Stimulated activated CD8-positive, alpha-beta memory T cell treated with anti-CD3 and anti-CD28 coated beads, Interleukin-7, amount 100 ng/mL, for 4 hours (primary cell): ENCODE measurements around the gene COQ9.
"Not testable (repeated sequence)": the region's sequence is repeated elsewhere in the genome, so short reads cannot be mapped to it uniquely, and the experiment has no call there.

Experiments
- DNase-seq, 2 donors: peaks; one replicate each; pipeline ENCODE4 v3.0.0-alpha.2; 2020; ENCODE audit warnings: low read depth in 2 of 2

COQ9 gene

DNA sequence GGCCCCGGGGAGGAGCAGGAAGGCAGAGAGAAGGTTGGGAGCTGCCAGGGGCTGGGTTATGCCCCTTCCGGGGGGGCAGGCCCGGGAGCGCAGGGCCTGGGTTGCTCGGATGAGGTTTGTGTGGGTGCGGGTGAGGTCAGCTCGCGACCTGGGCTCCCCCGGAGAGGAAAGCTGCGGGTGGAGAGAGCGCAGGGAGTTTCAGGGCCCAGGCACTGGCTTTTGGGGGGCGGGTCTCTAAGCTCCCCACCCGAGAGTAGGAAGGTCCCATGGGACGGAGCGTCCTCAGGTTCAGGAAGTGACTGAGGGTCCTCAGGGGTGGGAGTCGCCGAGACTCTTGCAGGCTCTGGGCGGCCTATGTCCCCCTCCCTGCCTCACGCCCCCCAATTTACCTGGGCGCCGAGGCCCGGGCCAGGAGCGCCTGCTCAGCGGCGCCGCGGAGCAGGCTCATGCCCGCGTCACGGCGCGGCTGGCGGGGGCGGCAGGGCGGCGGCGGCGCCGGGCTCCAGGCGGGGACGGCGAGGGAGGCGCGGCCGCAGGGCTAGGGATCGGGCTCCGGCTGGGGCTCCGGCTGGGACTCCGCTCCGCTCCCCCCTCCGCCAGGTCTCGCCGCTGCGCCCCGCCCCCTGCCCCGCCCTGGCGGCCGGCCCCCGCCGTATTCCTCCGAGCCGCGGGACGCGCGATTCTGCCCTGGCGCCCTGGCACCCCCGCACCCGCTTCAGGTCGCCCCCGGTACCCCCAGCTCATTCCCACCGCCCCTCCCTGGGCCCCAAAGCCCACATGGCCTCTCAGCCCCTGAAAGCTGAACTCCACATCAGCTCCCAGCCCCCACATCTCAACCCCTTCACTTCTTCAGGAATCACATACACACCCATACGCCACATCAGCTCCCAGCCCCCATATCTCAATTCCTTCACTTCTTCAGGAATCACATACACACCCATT is 38.9 kb downstream of the COQ9 start, which contains the start of gene DOK4:
Gene DOK4, minus strand, starts transcription at position 578 of the 942 bp plus-strand sequence. CDS start 6,986 bp downstream, outside the sequence.
- DNase-seq, result peak; percentile 38 to 75

DNA sequence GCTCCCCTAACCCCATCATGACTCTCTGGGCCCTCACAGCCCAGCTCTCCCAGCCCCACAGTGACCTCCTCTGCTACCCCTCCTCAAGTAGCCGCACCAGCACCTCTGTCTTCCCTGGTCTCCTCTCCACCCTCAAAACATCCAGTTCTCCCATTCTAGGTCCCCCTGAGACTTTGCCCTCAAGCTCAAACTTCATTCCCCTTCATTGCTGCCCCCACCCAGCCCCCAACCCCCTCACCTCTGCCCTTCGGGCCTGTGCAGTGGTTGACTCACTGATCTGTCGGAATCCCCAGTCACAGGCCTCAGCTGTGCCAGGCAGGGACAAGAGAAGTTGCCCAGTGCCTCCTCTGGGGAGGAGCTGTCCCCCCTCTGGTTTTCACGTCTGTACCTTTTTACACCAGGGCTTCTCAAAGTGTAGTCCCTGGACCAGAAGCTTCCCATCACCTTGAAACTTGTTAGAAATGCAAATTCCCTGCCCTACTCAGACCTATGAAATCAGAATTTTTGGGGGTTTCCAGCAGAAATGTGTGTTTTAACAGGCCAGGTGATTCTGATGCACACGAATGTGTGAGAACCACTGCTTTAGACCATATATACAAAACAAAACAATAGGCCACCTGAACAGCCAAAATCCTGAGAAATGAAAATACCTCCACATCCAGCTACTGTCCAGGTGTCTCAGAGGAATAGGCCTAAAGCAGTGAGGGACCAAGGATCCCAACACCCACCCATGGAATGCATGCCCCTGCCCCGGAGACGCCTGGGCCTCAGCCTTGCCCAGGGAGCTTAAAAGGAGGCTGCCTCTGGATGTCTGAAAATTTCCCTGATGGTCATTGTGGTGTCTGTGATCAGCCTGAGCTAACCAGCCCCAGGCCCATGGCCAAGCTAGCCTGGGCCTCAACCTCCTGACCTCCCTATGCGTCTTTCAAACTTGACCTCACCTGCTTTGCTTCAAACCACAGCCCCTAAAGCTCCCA is 39.9 kb downstream of the COQ9 start:
- DNase-seq, result no peak

DNA sequence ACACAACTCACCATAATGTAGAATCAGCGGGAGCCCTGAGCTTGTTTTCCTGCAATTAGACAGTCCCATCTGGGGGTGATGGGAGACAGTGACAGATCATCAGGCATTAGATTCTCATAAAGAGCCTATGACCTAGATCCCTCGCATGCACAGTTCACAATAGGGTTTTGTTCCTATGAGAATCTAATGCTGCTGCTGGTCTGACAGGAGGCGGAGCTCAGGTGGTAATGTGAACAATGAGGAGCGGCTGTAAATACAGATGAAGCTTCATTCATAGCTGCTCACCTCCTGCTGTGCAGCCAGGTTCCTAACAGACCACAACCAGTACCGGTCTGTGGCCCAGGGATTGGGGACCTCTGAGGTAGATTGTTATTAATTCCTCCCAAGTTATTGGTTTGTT is 42.0 kb downstream of the COQ9 start:
- no peak for DNase-seq

DNA sequence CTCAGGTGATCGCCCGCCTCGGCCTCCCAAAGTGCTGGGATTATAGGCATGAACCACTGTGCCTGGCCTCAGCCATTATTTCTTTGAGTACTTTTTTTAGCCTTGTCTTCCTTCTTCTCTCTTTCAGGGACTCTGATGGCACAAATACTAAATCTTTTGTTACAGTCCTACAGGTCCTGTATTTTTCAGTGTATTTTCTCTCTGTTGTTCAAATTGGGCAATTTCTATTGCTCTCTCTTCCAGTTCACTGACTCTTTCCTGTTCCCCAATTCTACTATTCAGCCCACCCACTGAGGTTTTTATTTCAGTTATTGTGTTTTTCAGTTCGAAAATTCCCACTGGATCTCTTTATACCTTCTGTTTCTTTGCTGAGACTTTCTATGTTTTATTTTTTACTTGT is 46.5 kb downstream of the COQ9 start:
- DNase-seq, result no peak

DNA sequence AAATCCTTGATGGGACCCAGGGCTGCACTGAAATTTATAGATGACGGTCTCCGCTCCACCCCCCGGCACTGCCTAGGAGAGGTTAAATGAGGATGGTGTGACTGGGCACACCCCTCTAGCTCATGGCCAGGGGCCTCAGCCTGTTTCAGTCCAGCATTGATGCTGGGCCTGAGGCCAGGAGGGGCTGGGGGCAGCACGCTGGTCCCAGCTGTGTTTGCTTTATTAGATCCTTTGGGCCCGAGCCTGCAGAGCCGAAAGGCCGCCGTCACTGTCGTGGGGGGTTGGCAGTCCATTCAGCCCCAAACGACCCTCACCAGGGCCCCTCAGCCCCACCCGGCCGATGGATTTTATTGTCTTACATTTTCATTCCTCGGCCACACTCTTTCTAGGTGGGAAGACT is 49.8 kb downstream of the COQ9 start:
- DNase-seq, result no peak

DNA sequence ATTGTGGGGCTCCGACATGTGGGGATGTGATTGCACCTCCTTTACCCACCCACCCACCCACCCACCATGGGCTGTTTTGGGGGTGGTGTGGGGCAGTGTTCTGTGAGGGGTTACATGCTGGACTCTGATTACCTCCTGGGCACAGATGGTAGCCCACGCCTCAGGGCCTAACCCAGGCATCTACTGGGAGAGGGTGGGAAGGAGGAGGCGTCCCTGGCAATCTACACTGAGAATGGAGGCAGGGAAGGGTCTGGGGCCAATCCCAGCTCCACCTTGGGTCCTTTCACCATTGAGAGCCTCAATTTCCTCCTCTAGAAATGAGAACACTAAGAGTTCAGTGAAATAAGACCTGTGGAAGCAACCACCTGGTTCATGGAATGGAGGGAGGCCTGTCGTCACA is 50.8 kb downstream of the COQ9 start:
- DNase-seq, result no peak

DNA sequence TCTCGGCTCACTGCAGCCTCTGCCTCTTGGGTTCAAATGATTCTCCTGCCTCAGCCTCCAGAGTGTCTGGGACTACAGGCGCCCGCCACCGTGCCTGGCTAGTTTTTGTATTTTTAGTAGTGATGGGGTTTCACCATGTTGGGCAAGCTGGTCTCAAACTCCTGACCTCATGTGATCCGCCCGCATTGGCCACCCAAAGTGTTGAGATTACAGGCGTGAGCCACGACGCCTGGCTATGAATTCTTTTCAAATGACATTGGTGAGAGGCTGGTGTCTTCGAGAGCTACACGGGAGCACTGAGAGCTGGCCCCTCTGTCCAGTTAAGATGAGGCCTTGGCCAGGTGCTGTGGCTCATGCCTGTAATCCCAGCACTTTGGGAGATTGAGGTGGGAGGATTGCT is 52.7 kb downstream of the COQ9 start:
- DNase-seq, result not testable (repeated sequence)

DNA sequence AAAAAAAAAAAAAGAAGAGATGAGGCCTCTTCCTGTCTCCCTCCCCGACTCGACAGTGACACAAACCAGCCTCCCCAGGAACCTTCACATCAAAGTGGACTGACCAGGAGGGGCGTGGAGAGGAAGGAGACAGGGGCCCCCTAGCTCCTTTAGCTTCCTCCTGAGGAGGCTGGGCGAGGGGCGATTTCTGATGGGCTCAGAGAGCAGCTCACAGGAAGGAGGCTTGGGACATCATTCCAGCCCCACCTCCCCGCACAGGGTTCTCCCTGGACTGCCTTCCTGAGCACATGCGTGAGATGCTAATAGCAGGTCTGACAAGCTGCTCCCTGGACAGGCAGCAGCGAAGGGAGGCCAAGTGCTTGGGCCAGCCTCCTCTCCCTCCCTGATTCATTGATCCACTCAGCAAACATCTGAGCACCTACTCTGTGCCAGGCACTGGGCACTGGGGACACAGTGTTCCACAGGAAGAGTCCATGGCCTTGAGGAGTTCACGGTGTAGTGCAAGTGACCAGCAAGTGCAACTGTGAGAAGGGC is 53.4 kb downstream of the COQ9 start:
- DNase-seq, result no peak

DNA sequence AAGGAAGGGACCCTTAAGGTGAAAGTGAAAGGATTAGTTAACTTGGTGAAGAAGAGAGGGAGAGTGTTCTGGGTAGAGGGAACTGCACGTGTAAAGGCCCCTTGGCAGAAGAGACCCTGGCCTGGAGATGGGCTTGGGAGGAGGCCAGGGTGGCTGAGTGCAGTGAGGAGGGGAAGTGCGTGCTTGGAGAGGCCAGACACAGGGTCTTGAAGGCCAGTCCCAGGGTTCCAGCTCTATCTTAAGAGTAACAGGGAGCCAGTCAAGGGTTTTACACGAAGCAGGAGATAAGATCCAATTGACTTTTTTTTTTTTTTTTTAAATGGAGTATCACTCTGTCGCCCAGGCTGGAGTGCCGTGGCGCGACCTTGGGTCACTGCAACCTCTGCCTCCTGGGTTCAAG is 54.2 kb downstream of the COQ9 start:
- no peak for DNase-seq

DNA sequence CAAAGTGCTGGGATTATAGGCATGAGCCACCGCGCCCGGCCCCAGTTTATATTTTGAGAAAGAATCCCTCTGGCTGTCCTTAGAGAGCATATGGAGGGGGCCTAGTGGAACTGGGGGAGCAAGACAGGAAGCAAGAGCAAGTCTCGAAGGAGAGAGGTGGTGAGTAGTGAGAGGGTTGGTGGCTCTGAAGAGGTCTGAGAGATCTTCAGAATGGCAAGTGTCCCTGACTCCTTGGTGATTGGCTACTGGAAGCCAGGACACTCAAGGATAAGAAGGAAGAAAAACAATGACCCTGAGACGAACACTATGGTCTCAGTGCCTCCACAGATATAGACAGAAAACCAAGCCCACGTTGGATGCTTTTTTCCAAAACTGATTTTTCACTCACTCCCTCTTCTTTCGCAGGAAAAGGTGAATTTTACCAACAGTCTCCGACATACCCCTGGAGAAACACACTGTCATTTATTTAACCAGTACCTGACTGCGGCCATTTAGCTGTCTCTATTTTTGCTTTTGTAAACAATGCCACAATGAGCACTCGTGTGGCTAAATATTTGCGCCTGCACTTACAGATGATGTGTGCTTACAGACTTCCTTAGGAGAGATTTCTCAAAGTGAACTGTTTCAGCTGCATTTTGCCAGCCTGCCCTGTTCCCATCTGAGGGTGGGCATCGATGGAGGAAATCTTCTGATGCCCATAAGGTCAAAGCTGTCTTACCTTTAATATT is 54.9 kb downstream of the COQ9 start:
- DNase-seq, result no peak

DNA sequence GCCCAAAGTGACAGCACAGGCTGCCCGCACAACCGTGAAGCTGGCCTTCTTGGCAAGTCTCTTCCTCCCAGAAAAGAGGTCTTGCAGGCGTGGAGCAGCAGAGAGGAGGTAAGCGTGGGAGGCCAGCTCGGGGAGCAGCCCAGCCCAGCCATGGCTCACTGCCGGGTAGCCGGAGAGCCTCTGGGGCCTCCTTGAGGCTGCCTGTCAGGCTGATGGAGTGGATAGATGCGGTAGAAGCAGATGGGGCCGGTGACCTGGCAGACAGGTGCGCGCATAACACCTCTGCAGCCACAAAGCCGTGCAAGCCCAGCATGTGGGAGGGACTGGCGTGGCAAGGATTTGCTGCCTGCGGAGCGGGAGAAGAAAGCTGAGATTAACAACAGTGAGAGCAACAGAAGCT is 56.1 kb downstream of the COQ9 start:
- DNase-seq, result no peak

DNA sequence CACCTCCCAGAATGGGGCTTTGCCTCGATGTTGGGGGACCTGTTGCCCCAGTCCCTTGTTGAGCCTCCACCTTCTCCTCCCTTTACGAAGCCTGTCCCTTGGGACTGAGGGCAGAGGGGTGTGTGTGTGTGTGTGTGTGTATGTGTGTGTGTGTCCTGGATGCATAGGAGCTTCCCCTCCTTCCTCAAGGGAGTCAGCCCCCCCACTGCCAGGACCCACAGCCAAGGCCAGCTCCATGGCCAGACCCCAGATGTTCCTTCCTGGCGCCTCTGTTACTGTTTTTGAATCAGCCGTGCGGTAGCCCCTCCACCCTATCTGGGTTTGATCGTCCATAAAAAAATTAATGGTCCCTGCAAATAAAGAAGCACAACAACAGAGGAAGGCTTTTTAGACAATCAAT is 56.7 kb downstream of the COQ9 start:
- DNase-seq, result no peak

DNA sequence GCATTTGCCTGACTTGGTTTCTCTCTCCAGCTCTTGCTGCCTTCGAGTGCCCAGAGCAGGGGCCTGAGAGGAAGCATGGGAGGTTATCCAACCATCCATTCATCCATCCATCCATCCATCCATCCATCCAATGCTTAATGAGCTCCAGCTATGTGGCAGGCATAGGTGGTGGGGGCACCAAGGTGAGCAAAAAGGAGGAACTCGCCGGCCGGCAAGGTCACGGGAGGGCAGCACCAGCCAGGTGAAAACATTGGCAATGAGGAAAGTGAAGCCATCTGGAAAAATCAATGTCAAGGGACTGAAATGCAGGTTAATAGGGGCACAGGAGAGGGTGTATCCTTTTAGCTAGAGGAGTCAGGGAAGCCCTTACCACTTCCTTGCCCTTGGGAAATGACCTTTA is 57.2 kb downstream of the COQ9 start:
- no peak for DNase-seq

DNA sequence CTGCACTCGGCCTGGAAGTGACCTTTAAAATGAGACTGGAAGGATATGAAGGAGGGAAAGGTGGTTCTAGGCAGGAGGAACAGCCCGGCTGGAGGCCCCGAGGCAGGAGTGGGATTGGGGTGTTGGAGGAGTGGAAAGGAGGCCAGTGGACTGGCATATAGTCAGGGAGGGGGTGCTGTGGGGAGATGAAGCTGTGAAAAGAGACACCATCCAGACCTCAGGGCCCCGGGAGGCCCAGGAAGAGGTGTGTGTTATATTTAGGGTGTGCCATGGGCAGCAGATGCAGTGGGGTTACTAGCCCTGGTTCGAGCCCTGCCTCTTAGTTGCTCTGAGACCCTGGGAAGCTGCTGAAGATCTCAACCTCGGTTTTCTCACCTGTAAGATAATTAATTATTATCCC is 57.9 kb downstream of the COQ9 start:
- DNase-seq, result no peak

DNA sequence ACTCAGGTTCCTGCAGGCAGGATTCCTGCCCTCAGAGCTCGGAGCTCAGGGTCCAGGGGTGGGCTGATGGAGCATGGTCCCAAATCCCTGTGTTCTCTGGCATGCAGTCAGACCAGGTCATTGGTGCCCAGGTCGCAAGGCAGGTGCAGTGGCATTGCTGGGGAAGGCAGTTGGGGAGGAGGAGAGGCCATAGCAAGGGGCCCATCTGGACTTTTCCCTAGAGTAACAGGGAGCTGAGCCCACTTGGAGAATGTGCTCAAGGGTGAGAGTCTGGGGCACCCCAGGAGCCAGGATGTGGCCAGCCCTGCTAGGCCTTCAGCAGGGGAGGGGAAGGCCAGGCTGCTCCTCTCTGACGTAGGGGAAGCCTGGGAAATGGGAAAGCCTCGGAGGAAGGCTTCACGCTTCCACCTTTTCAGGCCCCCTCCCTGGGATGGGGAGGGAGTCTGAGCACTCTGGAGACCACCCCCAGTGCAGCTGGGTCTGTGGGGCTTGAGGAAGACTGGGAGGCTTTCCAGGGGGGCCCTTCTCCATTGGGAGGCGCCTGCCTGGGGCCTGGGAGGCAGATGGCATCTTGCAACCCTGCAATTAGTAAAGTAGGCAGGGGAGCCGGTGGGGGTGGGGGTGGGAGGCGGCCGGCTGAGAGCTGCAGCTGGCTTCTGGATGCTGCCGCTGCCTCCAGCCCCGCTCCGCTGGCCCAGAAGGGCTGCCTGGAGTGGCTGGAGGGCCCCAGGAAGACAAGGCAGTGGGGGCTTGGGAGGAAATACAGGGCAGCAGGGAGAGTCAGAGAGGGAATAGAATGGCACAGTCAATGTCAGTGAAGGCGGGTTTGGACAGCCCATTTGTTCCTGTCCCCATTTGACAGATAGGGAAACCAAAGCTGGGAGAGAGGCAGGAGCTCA is 60.1 kb downstream of the COQ9 start:
- no peak for DNase-seq

DNA sequence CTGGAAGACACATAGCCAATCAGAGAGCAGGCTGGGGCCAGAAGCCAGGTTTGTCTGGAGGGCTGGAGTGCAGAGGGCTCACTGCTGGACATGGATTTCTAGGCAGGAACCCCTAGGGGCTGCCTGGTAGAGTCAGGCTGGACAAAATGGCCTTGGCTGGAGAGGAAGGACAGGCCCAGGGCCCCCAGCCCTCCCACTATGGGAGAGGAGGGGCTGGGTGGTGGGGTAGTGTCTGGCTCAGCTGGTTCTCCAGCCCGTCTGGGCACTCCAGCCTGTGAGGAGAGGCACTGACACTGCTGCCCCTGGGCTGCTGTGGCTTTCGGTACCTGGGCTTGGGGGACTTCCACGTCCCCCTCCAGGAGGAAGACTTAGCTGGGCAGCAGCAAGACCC is 60.8 kb downstream of the COQ9 start:
- DNase-seq, result no peak

DNA sequence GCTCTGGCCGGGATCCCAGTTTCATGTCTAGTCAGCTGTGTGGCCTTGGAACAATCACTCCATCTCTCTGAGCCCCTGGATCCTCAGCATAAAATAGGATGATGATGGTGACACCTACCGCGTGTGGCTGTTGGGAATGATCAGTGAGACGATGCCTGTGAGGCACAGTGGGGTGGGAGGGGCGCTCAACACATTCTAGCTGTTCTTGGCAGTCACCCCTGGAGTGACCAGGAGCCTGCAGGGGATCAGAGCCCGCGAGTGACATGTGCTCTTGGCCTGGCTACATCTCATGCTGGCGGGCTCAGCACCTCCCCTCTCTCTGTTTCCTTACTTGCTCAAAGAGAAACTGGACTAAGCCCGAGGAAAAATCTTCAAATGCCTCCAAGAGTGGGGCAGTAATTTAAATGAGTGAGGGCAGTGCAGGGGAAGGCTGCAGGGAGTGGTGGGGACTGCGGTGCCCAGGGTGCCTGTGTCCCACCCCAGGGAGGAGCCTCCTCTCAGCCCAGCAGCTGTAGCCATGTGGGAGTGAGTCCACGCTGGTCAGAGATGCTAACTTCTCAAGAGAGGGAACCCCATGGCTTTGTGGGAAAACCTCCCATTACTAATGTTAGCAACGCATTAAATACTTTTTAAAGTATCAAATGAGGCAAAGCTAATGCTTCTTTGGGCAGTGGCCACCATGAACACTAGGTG is 62.1 kb downstream of the COQ9 start:
- no peak for DNase-seq

DNA sequence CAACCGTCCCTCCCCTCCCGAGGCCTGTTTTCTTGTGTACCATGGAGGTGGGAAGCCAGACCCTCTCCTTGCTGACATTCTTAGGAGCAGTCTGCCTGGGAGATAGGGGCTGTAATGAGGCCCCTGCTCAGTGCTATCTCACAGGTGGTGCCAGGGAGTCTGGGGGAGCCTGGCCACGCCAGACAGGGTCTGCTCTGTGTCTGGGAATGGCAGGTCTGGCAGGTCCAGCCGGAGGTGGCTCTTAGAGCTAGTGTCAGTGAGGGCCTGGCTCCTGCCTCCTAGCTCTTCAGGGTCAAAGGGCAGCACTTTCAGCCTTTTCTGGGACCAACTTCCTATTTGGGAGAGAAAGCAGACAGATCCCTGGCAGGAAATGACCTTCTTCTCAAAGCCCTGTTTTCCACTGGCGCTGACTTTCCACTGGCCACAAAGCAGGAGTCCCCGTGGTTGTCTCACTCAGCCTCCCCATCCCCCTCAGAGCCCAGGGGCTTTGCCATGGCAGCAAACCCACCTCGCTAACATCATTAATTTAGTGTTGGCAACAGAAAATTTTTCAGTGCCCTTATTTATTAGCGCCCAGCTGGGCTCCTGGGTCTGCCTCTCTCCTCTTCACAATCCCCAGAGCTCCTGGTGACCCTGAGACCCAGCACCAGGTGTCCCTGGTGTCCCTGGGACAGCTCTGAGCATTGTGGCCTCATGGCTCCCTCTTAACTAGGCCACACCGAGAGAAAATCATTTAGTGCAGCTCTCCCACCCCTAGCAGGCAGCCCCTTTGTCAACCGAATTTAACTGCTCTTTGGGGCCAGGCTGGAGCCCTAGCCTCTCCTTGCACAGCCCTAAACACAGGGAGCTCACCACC is 63.0 kb downstream of the COQ9 start:
- DNase-seq, result no peak
